Mesothelial cell of epicardium (in vitro differentiated cells): ENCODE measurements around the gene CD247. TPM values are rescaled to one million over a fixed set of nuclear protein-coding genes. Genes with fewer than 3 reads are reported as not detected.

ENCODE experiments used
- DNase-seq, 2 experiments: peaks; one replicate each; pipeline ENCODE4 v3.0.0; 2021; ENCODE audit warnings: low spot score in 2 of 2; ENCODE audit not compliant: unreplicated experiment in 2 of 2
- H3K27ac Mint-ChIP-seq: 2 replicates; pipeline ENCODE4 v1.8.0; 2021; ENCODE audit warnings: mixed read lengths
- H3K27me3 Mint-ChIP-seq: 2 replicates; pipeline ENCODE4 v1.8.0; 2021; ENCODE audit warnings: low read depth, mixed read lengths
- H3K36me3 Mint-ChIP-seq: 2 replicates; pipeline ENCODE4 v1.8.0; 2021; ENCODE audit warnings: mixed read lengths
- H3K4me1 Mint-ChIP-seq: 2 replicates; pipeline ENCODE4 v1.8.0; 2021; ENCODE audit warnings: mixed read lengths
- H3K4me3 Mint-ChIP-seq: 2 replicates; pipeline ENCODE4 v1.8.0; 2021; ENCODE audit warnings: mild to moderate bottlenecking, moderate library complexity, mixed read lengths
- H3K9me3 Mint-ChIP-seq: 2 replicates; pipeline ENCODE4 v1.8.0; 2021; ENCODE audit warnings: mixed read lengths
- CTCF ChIP-seq: fragments of 200-600 bp; sonication (generic); IDR thresholded peaks from one replicate; pipeline ENCODE4 v1.5.0; 2021; ENCODE audit warnings: antibody characterized with exemption; ENCODE audit not compliant: unreplicated experiment
- total RNA-seq: library from RNA; stranded (reverse); gene quantifications from 3 replicates; pipeline ENCODE4 v1.2.1, GENCODE V29; 2021

Gene CD247
- total RNA-seq, 1 donor from 2014 or later = 0.13 TPM

GRCh38 chr1:167529829-167530474 lies 11.6 kb upstream of the CD247 start:
- Mint-ChIP-seq H3K9me3 (no peaks in the 10 kb centered on the region), H3K4me1 (peaks cover 6% of the 10 kb centered on the region), H3K4me3 (no peak overlapping the region), H3K27ac (no peak overlapping the region), H3K27me3 (peaks cover 7% of the 10 kb centered on the region), H3K36me3 (no peaks in the 10 kb centered on the region)
- no peak for TF ChIP-seq CTCF
- no peak for DNase-seq

GRCh38 chr1:167528057-167528728 lies 9.9 kb upstream of the CD247 start:
- no peak for DNase-seq
- Mint-ChIP-seq H3K27me3 (peaks cover 7% of the 10 kb centered on the region), H3K4me3 (no peak overlapping the region), H3K9me3 (peaks cover 14% of the 10 kb centered on the region), H3K36me3 (no peaks in the 10 kb centered on the region), H3K4me1 (peaks cover 2% of the 10 kb centered on the region), H3K27ac (no peak overlapping the region)
- no peak for TF ChIP-seq CTCF

DNA sequence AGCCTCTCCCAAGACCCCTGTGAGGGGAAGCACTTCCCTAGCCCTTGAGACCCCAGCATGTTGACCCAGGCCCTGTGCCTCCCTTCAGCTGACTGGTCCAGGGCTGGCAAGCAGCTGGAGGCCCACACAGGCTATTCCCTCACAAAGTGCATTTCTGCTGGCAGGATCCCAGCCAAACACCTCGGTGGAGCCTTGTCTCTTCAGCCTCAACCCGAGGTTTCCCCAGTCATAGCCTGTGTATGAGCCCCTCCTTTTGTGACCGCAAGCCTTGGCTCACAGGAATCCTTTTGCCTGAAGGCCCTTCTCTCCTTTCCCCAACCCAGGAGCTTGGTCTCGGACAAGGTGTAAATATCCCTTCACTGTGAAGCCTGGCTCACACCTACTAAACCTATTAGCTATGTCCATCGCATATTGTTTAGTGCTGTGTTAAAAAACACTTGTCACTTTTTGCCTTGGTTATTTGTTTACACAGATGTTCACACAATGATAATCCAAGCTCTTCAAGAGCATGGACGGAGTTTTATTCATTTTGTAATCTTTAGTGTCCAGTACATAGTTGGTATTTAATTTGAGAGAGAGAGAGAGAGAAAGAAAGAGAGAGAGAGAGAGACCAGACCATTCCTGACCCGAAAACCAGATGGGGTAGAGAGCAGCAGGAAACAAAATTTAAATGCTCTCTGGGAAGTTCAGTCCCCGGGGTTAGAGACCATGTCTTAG lies 8.5 kb upstream of the CD247 start:
- TF ChIP-seq CTCF = no peak
- no peak for DNase-seq

DNA sequence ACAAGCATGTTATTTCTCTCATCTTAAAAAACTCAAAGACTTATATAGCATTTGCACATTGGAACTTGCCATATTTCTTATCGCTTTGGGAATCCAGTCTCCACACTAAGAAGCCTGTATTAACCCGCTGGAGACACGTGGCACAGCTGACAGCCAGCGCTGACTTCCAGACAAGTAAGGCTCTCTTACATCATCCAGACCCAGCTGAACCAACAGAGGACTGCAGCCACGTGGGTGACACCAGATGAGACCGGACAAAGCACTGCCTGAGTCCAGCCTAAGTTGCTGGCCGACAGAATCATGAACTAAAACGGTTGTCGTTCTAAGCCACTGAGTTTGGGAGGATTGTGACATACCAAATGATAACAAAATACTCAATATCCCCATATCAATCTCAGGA lies 6.3 kb upstream of the CD247 start:
- H3K27me3 Mint-ChIP-seq = peaks cover 7% of the 10 kb centered on the region

More for the DNA sequence above, 8.5 kb upstream of the CD247 start:
- Mint-ChIP-seq H3K27ac (no peak overlapping the region), H3K4me3 (no peak overlapping the region), H3K27me3 (peaks cover 7% of the 10 kb centered on the region), H3K4me1 (no peaks in the 10 kb centered on the region), H3K36me3 (no peaks in the 10 kb centered on the region), H3K9me3 (peaks cover 28% of the 10 kb centered on the region)

GRCh38 chr1:167522246-167522645 lies 3.9 kb upstream of the CD247 start:
- Mint-ChIP-seq H3K9me3 (peaks cover 30% of the 10 kb centered on the region), H3K4me3 (no peak overlapping the region), H3K36me3 (no peaks in the 10 kb centered on the region), H3K27me3 (peaks cover 7% of the 10 kb centered on the region), H3K27ac (no peak overlapping the region), H3K4me1 (no peaks in the 10 kb centered on the region)
- DNase-seq = no peak
- TF ChIP-seq CTCF = no peak

More for the DNA sequence above, 6.3 kb upstream of the CD247 start:
- H3K27ac Mint-ChIP-seq = no peak overlapping the region
- no peak for DNase-seq
- TF ChIP-seq CTCF = no peak
- H3K9me3 Mint-ChIP-seq = peaks cover 30% of the 10 kb centered on the region
- H3K4me3 Mint-ChIP-seq = no peak overlapping the region
- H3K36me3 Mint-ChIP-seq = no peaks in the 10 kb centered on the region
- H3K4me1 Mint-ChIP-seq = no peaks in the 10 kb centered on the region
